Measurements from ENCODE around the gene DAGLA.

DAGLA gene

GRCh38 chr11:61771985-61772455 is 91.8 kb downstream of the DAGLA start:
- no peak for TF ChIP-seq CTCF (conservative IDR thresholded peaks at IDR 0.05; ENCODE audit: low read depth, low read length)
- H3K4me3 ChIP-seq (ENCODE audit: low read depth, low read length) = no peak overlapping the region
- DNase-seq (ENCODE audit: low read depth) = no peak

GRCh38 chr11:61773356-61773755 is 93.2 kb downstream of the DAGLA start:
- TF ChIP-seq CTCF (conservative IDR thresholded peaks at IDR 0.05; ENCODE audit: low read depth, low read length) = no peak
- no peak for DNase-seq (ENCODE audit: low read depth)
- no peak overlapping the region for H3K4me3 ChIP-seq (ENCODE audit: low read depth, low read length)

GRCh38 chr11:61773809-61774208 is 93.6 kb downstream of the DAGLA start:
- no peak overlapping the region for H3K4me3 ChIP-seq (ENCODE audit: low read depth, low read length)
- no peak for DNase-seq (ENCODE audit: low read depth)
- TF ChIP-seq CTCF (conservative IDR thresholded peaks at IDR 0.05; ENCODE audit: low read depth, low read length) = no peak

- TF ChIP-seq CTCF (conservative IDR thresholded peaks at IDR 0.05; ENCODE audit: low read depth, low read length) = no peak
- DNase-seq (ENCODE audit: low read depth) = no peak
- no peak overlapping the region for H3K4me3 ChIP-seq (ENCODE audit: low read depth, low read length)
These were observed 94.2 kb downstream of the DAGLA start for GRCh38 chr11:61774411-61774810.

GRCh38 chr11:61775106-61775505 is 94.9 kb downstream of the DAGLA start:
- no peak overlapping the region for H3K4me3 ChIP-seq (ENCODE audit: low read depth, low read length)
- no peak for DNase-seq (ENCODE audit: low read depth)
- TF ChIP-seq CTCF (conservative IDR thresholded peaks at IDR 0.05; ENCODE audit: low read depth, low read length) = no peak

- DNase-seq (ENCODE audit: low read depth) = no peak
- no peak for TF ChIP-seq CTCF (conservative IDR thresholded peaks at IDR 0.05; ENCODE audit: low read depth, low read length)
These were observed 95.7 kb downstream of the DAGLA start for GRCh38 chr11:61775606-61776554.

More at GRCh38 chr11:61775606-61776554, 95.7 kb downstream of the DAGLA start:
- no peak overlapping the region for H3K4me3 ChIP-seq (ENCODE audit: low read depth, low read length)
